CD4-positive, alpha-beta memory T cell (primary cell): Measurements from ENCODE around the gene RGS11. TPM values are rescaled to one million over a fixed set of nuclear protein-coding genes. Genes with fewer than 3 reads are reported as not detected.

ENCODE experiments used
- CTCF ChIA-PET: fragments of 350-600 bp; sonication (Branson Sonifier 250); formaldehyde crosslinking; loops from one replicate; lab custom pipeline; 2021; ENCODE audit warnings: inconsistent platforms; ENCODE audit not compliant: partially characterized antibody; lab: Charles Lee
- POLR2A ChIA-PET: fragments of 350-600 bp; sonication (Branson Sonifier 250); formaldehyde crosslinking; loops from one replicate; lab custom pipeline; 2021; ENCODE audit not compliant: partially characterized antibody; lab: Charles Lee
- DNase-seq, 5 donors: peaks; one replicate each; pipeline versions ENCODE4 v3.0.0 to v3.0.0-alpha.2; 2020 to 2022; ENCODE audit warnings: mixed read lengths in 1 of 5
- H3K27ac ChIP-seq: one replicate; pipeline ENCODE4 v1.7.0; 2013; ENCODE audit warnings: low read depth, low read length
- H3K27me3 ChIP-seq: 2 replicates; pipeline ENCODE4 v1.7.0; 2013; ENCODE audit warnings: mild to moderate bottlenecking, low read length, moderate library complexity; ENCODE audit not compliant: insufficient read depth
- H3K36me3 ChIP-seq: 2 replicates; pipeline ENCODE4 v1.7.0; 2013; ENCODE audit warnings: mild to moderate bottlenecking, low read length, moderate library complexity; ENCODE audit not compliant: insufficient read depth
- H3K4me1 ChIP-seq: 2 replicates; pipeline ENCODE4 v1.7.0; 2013; ENCODE audit warnings: mild to moderate bottlenecking, low read length, moderate library complexity; ENCODE audit not compliant: insufficient read depth
- H3K4me3 ChIP-seq, 2 donors: one replicate each; pipeline ENCODE4 v1.7.0; 2013; ENCODE audit warnings: low read length in 2 of 2, mild to moderate bottlenecking in 1 of 2
- H3K9me3 ChIP-seq, 2 donors: one replicate each; pipeline ENCODE4 v1.7.0; 2013; ENCODE audit warnings: low read length in 2 of 2, control low read depth in 1 of 2; ENCODE audit not compliant: control insufficient read depth in 1 of 2
- H3K27ac Mint-ChIP-seq, 7 donors: one replicate each; pipeline ENCODE4 v1.8.0; 2020 to 2021; ENCODE audit warnings: mixed read lengths in 7 of 7, mild to moderate bottlenecking in 6 of 7, inconsistent platforms in 3 of 7, moderate library complexity in 3 of 7
- H3K27me3 Mint-ChIP-seq, 2 donors: one replicate each; pipeline ENCODE4 v1.8.0; 2020 to 2021; ENCODE audit warnings: mixed read lengths in 2 of 2
- H3K36me3 Mint-ChIP-seq, 2 donors: one replicate each; pipeline ENCODE4 v1.8.0; 2020 to 2021; ENCODE audit warnings: mixed read lengths in 2 of 2, inconsistent platforms in 1 of 2, mild to moderate bottlenecking in 1 of 2
- H3K4me1 Mint-ChIP-seq, 4 donors: one replicate each; pipeline ENCODE4 v1.8.0; 2020 to 2021; ENCODE audit warnings: mixed read lengths in 4 of 4, mild to moderate bottlenecking in 1 of 4
- H3K4me3 Mint-ChIP-seq, 8 donors: one replicate each; pipeline ENCODE4 v1.8.0; 2020 to 2021; ENCODE audit warnings: mixed read lengths in 8 of 8, mild to moderate bottlenecking in 7 of 8, moderate library complexity in 6 of 8, inconsistent platforms in 3 of 8
- H3K9me3 Mint-ChIP-seq, 8 donors: one replicate each; pipeline ENCODE4 v1.8.0; 2020 to 2021; ENCODE audit warnings: mixed read lengths in 8 of 8, mild to moderate bottlenecking in 5 of 8, inconsistent platforms in 3 of 8, moderate library complexity in 1 of 8
- intact Hi-C: fragments of 100-400 bp; cut with micrococcal nuclease; formaldehyde crosslinking; loops from one replicate; pipeline ENCODE4 v1.15.1; 2023
- polyA plus RNA-seq, 2 donors: library from polyadenylated mRNA; unstranded; fragments of 300-500 nt; fragmentation: Illumina TruSeq; gene quantifications; one replicate each; pipeline ENCODE4 v1.2.3, GENCODE V29; 2021
- total RNA-seq, 2 experiments: library from RNA; stranded (reverse); gene quantifications; one replicate each; pipeline ENCODE4 v1.2.3, GENCODE V29; 2021

RGS11 gene
- total and polyA plus RNA-seq, 4 experiments from 2014 or later = 0.44 TPM; not detected in 3

DNA sequence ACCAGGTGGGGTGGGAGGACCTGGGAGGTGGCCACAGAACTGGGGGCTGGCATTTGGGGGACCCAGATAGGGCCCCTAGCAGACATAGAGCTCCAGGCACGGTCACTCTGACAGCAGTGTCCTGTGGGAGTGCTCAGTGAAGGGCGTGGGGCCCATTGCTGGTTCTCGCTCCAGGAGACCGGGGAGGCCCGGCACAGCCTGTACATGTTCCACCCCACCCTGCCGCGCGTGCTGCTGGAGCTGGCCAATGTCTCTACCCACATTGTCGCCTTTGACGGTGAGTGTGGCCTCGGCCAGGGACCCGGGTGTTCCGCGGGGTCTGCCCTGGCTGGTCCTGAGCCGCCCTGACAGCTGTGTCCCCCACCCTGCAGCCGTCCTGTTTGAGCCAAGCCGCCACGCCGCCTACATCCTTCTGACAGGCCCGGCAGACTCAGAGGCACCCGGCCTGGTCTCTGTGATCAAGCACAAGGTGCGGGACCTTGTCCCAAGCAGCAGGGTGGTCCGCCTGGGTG, 11.2 kb downstream of the RGS11 start:
- intact Hi-C loops = no loop called here
- H3K9me3 ChIP-seq = no peaks in the 10 kb centered on the region

DNA sequence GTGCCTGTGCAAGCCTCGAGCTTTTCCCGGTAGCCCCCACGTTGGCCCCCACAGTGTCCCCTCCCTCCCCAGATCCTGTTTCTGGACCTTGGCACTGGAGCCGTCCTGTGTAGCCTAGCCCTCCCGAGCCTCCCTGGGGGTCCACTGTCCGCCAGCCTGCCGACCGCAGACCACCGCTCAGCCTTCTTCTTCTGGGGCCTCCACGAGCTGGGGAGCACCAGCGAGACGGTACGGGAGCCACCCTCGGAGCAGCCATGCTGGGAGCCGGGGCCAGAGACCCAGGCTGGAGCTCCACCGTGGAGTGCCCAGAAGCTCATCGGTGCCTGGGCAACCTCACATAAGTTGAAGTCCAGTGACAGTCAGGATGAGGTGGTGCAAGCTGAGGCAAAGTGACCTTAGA, 11.8 kb downstream of the RGS11 start:
- no peaks in the 10 kb centered on the region for H3K9me3 Mint-ChIP-seq
- peak overlapping the region in 1 of 7 donors; percentile 22 for H3K27ac Mint-ChIP-seq
- H3K36me3 Mint-ChIP-seq = peaks cover 18 to 20% of the 10 kb centered on the region in 2 donors
- H3K27me3 Mint-ChIP-seq = no peaks in the 10 kb centered on the region
- H3K36me3 ChIP-seq = no peaks in the 10 kb centered on the region
- CTCF ChIA-PET = no interaction called here
- no peak overlapping the region for H3K4me3 ChIP-seq
- H3K4me1 ChIP-seq = peaks cover 6% of the 10 kb centered on the region
- H3K4me3 Mint-ChIP-seq = no peak overlapping the region
- H3K4me1 Mint-ChIP-seq = peaks cover 0 to 13% (median 3%) of the 10 kb centered on the region in 4 donors
- POLR2A ChIA-PET = no interaction called here
- no peaks in the 10 kb centered on the region for H3K27me3 ChIP-seq
- peak in 1 of 5 donors; percentile 23 for DNase-seq
- H3K9me3 ChIP-seq = no peaks in the 10 kb centered on the region
- H3K27ac ChIP-seq = no peak overlapping the region
- intact Hi-C loops = no loop called here

More for the DNA sequence above, 11.2 kb downstream of the RGS11 start:
- Mint-ChIP-seq H3K4me3 (no peak overlapping the region), H3K27ac (no peak overlapping the region), H3K36me3 (peaks cover 13 to 14% of the 10 kb centered on the region in 2 donors), H3K27me3 (no peaks in the 10 kb centered on the region), H3K4me1 (peaks cover 0 to 10% (median 3%) of the 10 kb centered on the region in 4 donors), H3K9me3 (no peaks in the 10 kb centered on the region)
- Histone ChIP-seq H3K4me1 (peaks cover 6% of the 10 kb centered on the region), H3K4me3 (no peak overlapping the region), H3K27me3 (no peaks in the 10 kb centered on the region), H3K27ac (no peak overlapping the region), H3K36me3 (no peaks in the 10 kb centered on the region)
- no peak for DNase-seq
- ChIA-PET POLR2A (no interaction called here), CTCF (no interaction called here)

DNA sequence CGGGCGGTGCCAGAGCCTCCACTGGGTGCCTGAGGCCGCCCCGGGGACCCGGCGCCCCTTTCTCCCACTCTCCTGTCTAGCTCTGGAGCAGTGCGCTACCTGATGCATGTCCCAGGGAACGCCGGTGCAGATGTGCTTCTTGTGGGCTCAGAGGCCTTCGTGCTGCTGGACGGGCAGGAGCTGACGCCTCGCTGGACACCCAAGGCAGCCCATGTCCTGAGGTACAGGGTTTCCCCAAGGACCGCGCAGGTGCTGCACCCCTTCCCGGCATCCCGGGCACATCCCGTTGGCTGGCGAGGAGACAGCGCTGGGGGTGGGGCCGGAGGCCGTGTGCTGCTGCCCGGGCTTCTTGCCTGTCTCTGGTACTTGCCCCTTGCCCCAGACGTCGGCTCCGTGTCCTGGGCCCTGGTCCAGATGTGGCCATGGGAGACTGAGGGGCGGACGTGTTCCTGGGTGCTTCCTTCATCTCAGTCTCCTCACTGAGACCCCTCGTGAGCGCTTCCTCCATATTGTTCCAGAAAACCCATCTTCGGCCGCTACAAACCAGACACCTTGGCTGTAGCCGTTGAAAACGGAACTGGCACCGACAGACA, 12.5 kb downstream of the RGS11 start:
- Histone ChIP-seq H3K36me3 (no peaks in the 10 kb centered on the region), H3K27ac (no peak overlapping the region), H3K4me3 (no peak overlapping the region), H3K9me3 (no peaks in the 10 kb centered on the region), H3K4me1 (peaks cover 6% of the 10 kb centered on the region), H3K27me3 (no peaks in the 10 kb centered on the region)
- Mint-ChIP-seq H3K4me1 (peaks cover 0 to 13% (median 3%) of the 10 kb centered on the region in 4 donors), H3K27ac (no peak overlapping the region), H3K4me3 (no peak overlapping the region), H3K36me3 (peaks cover 19 to 21% of the 10 kb centered on the region in 2 donors), H3K27me3 (no peaks in the 10 kb centered on the region), H3K9me3 (no peaks in the 10 kb centered on the region)
- intact Hi-C loops = no loop called here
- ChIA-PET CTCF (no interaction called here), POLR2A (interaction anchor here (0.6 kb wide), 1 partner anchor 10 kb away, joined by 3 read pairs; no protein-coding TSS in a partner anchor)
- DNase-seq = peak in 1 of 5 donors; percentile 13

DNA sequence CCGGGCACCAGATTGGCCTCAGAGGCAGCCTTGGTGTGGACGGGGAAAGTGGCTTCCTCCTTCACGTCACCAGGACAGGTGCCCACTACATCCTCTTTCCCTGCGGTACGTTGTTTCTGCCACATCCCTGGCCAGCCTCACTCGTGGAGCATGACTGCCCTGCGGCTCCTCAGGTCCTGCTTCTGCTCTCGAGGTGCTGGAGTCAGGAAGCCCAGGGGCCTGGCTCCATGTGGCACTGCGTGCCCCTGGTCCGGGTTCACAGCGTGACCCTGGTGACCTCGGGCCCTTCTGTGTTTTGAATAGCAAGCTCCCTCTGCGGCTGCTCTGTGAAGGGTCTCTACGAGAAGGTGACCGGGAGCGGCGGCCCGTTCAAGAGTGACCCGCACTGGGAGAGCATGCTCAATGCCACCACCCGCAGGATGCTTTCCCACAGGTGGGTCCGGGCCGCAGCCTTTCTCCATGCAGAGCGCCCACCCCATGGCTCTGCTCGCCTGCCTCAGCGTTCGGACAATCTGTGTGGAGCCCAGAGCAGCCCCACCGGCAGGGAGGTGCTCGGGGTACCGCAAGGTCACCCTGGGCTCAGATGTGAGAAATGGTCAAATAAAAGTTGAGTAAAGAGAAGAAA, 13.5 kb downstream of the RGS11 start:
- Mint-ChIP-seq H3K4me3 (no peak overlapping the region), H3K4me1 (peaks cover 0 to 13% (median 2%) of the 10 kb centered on the region in 4 donors), H3K36me3 (peaks cover 19 to 24% of the 10 kb centered on the region in 2 donors), H3K27me3 (no peaks in the 10 kb centered on the region), H3K9me3 (no peaks in the 10 kb centered on the region), H3K27ac (peak overlapping the region in 1 of 7 donors; percentile 24)
- H3K36me3 ChIP-seq = no peaks in the 10 kb centered on the region
- H3K9me3 ChIP-seq = no peaks in the 10 kb centered on the region
- ChIA-PET POLR2A (interaction anchor here (0.6 kb wide), 1 partner anchor 9 kb away, joined by 3 read pairs; no protein-coding TSS in a partner anchor), CTCF (no interaction called here)
- H3K4me3 ChIP-seq = no peak overlapping the region
- peaks cover 6% of the 10 kb centered on the region for H3K4me1 ChIP-seq
- H3K27me3 ChIP-seq = no peaks in the 10 kb centered on the region
- intact Hi-C loops = no loop called here
- DNase-seq = peak in 1 of 5 donors; percentile 37
- no peak overlapping the region for H3K27ac ChIP-seq

DNA sequence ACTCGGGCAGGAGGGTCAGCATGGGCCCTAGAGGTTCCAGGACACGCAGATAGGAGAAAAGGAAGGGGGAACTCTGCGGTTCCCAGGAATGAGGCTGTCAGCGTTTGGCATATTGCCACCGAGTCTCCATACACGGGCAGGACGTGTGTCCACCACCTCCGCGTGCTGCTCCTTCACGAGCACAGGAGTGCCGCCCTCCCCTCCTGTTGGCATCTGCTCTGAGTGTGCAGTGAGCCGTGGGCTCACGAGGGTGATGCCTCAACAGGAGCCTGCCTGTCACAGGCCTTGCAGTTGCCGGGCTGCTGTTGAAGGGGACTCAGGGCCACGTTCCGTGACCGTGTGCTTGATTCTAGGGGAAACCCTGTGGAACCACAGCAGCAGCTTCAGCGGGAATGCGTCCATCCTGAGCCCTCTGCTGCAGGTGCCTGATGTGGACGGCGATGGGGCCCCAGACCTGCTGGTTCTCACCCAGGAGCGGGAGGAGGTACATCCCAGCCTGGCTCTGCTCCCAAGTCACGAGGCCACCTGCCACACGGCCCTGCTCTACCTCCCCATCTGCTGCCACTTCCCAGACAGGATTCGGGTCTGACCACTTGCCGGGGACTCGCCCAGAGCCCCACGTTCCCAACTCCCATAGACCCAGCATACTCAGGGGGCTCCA, 14.6 kb downstream of the RGS11 start:
- no peak overlapping the region for H3K4me3 Mint-ChIP-seq
- peaks cover 22 to 26% of the 10 kb centered on the region in 2 donors for H3K36me3 Mint-ChIP-seq
- H3K27ac Mint-ChIP-seq = no peak overlapping the region
- CTCF ChIA-PET = interaction anchor here (3.3 kb wide), 1 partner anchor 26 kb away, joined by 8 read pairs; the partner anchor contains the start of gene FAM234A
- H3K36me3 ChIP-seq = no peaks in the 10 kb centered on the region
- H3K27me3 Mint-ChIP-seq = no peaks in the 10 kb centered on the region
- POLR2A ChIA-PET = no interaction called here
- no peaks in the 10 kb centered on the region for H3K9me3 Mint-ChIP-seq
- H3K27ac ChIP-seq = no peak overlapping the region
- no peak overlapping the region for H3K4me3 ChIP-seq
- no peaks in the 10 kb centered on the region for H3K27me3 ChIP-seq
- intact Hi-C loops = no loop called here
- peaks cover 6% of the 10 kb centered on the region for H3K4me1 ChIP-seq
- H3K4me1 Mint-ChIP-seq = peaks cover 2 to 14% (median 3%) of the 10 kb centered on the region in 4 donors
- no peaks in the 10 kb centered on the region for H3K9me3 ChIP-seq
- peak in 1 of 5 donors; percentile 13 for DNase-seq

DNA sequence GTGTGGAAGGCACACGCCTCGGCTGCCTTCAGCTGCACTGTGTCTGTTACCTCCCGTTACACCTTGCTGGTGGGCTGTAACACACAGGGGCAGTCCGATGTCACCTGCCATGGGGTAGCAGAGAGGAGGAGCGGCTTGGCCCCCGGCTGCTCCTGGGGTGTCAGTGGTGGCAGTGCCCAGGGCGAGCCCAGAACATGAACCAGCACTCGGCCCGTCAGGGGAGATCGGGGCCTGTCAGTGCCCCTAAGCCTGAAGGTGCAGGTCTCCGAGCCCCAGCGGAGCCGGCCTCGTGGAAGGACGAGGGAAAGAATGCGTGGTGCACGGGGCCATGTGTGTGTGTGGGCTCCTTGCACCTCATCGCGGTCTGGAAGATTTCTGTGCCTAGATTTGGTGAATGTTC, 15.4 kb downstream of the RGS11 start:
- intact Hi-C loops = no loop called here
- peak overlapping the region in 1 of 7 donors; percentile 48 for H3K27ac Mint-ChIP-seq
- CTCF ChIA-PET = interaction anchor here (3.3 kb wide), 1 partner anchor 25 kb away, joined by 8 read pairs; the partner anchor contains the start of gene FAM234A

DNA sequence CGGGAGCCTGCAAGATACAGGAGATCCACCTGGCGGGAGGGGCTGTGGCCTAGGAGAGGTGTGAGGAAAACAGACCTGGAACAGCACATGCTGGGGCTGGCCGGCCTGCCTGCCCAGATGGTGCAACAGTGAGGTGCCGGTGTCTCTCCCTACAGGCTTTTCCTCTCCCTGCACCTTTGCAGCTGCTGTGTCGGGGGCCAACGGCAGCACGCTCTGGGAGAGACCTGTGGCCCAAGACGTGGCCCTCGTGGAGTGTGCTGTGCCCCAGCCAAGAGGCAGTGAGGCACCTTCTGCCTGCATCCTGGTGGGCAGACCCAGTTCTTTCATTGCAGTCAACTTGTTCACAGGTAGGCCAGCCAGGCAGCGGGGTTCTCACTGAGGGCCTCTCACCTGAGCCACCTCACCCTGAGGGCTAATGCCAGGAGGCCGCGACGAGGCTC, 15.9 kb downstream of the RGS11 start:
- Histone ChIP-seq H3K27me3 (no peaks in the 10 kb centered on the region), H3K4me1 (no peaks in the 10 kb centered on the region), H3K9me3 (no peaks in the 10 kb centered on the region), H3K27ac (no peak overlapping the region), H3K4me3 (no peak overlapping the region), H3K36me3 (no peaks in the 10 kb centered on the region)
- ChIA-PET POLR2A (no interaction called here), CTCF (interaction anchor here (3.3 kb wide), 1 partner anchor 25 kb away, joined by 8 read pairs; the partner anchor contains the start of gene FAM234A)
- Mint-ChIP-seq H3K4me1 (peaks cover 3 to 15% (median 7%) of the 10 kb centered on the region in 4 donors), H3K27me3 (no peaks in the 10 kb centered on the region), H3K9me3 (no peaks in the 10 kb centered on the region), H3K4me3 (no peak overlapping the region), H3K36me3 (peaks cover 27 to 33% of the 10 kb centered on the region in 2 donors), H3K27ac (no peak overlapping the region)
- intact Hi-C loops = no loop called here
- peak in 1 of 5 donors; percentile 2 for DNase-seq

More for the DNA sequence above, 15.4 kb downstream of the RGS11 start:
- Histone ChIP-seq H3K27ac (no peak overlapping the region), H3K4me3 (no peak overlapping the region), H3K27me3 (no peaks in the 10 kb centered on the region), H3K4me1 (peaks cover under 1% of the 10 kb centered on the region), H3K9me3 (no peaks in the 10 kb centered on the region), H3K36me3 (no peaks in the 10 kb centered on the region)
- H3K9me3 Mint-ChIP-seq = no peaks in the 10 kb centered on the region
- DNase-seq = peak in 1 of 5 donors; percentile 17
- POLR2A ChIA-PET = no interaction called here
- no peak overlapping the region for H3K4me3 Mint-ChIP-seq
- peaks cover 27 to 31% of the 10 kb centered on the region in 2 donors for H3K36me3 Mint-ChIP-seq
- no peaks in the 10 kb centered on the region for H3K27me3 Mint-ChIP-seq
- peaks cover 3 to 11% (median 6%) of the 10 kb centered on the region in 4 donors for H3K4me1 Mint-ChIP-seq
